ENCODE measurements around the gene INPPL1.
"Not testable (repeated sequence)": the region's sequence is repeated elsewhere in the genome, so short reads cannot be mapped to it uniquely, and the experiment has no call there.

INPPL1 gene

GRCh38 chr11:72244361-72245262 is 20.0 kb downstream of the INPPL1 start:
- no peak for DNase-seq

GRCh38 chr11:72245263-72245816 is 20.8 kb downstream of the INPPL1 start:
- no peak for DNase-seq

- DNase-seq = no peak
Observed at GRCh38 chr11:72247584-72247983, 23.0 kb downstream of the INPPL1 start.

GRCh38 chr11:72249961-72250360 is 25.4 kb downstream of the INPPL1 start:
- DNase-seq = no peak

- no peak for DNase-seq
Observed at GRCh38 chr11:72250661-72251464, 26.3 kb downstream of the INPPL1 start.

GRCh38 chr11:72251614-72252013 is 27.0 kb downstream of the INPPL1 start:
- DNase-seq = no peak

- no peak for DNase-seq
Observed at GRCh38 chr11:72253392-72253791, 28.8 kb downstream of the INPPL1 start.

- DNase-seq = no peak
Observed at GRCh38 chr11:72254299-72254993, 29.9 kb downstream of the INPPL1 start.

- DNase-seq = no peak
Observed at GRCh38 chr11:72257570-72257969, 33.0 kb downstream of the INPPL1 start.

GRCh38 chr11:72259490-72259889 is 34.9 kb downstream of the INPPL1 start:
- no peak for DNase-seq

GRCh38 chr11:72260574-72260973 is 36.0 kb downstream of the INPPL1 start:
- no peak for DNase-seq

GRCh38 chr11:72263361-72263760 is 38.8 kb downstream of the INPPL1 start:
- no peak for DNase-seq

GRCh38 chr11:72265951-72266350 is 41.4 kb downstream of the INPPL1 start:
- no peak for DNase-seq

GRCh38 chr11:72266960-72267359 is 42.4 kb downstream of the INPPL1 start:
- DNase-seq = not testable (repeated sequence)

- no peak for DNase-seq
Observed at GRCh38 chr11:72267956-72268617, 43.5 kb downstream of the INPPL1 start.

GRCh38 chr11:72271980-72272379 is 47.4 kb downstream of the INPPL1 start:
- no peak for DNase-seq

GRCh38 chr11:72274435-72274834 is 49.9 kb downstream of the INPPL1 start:
- DNase-seq = no peak

- DNase-seq = peak; percentile 72
Observed at GRCh38 chr11:72278905-72279304, 54.3 kb downstream of the INPPL1 start.

- no peak for DNase-seq
Observed at GRCh38 chr11:72280037-72280436, 55.5 kb downstream of the INPPL1 start.

GRCh38 chr11:72280726-72281315 is 56.3 kb downstream of the INPPL1 start:
- DNase-seq = no peak

GRCh38 chr11:72283947-72284346 is 59.4 kb downstream of the INPPL1 start:
- no peak for DNase-seq

GRCh38 chr11:72287293-72287692 is 62.7 kb downstream of the INPPL1 start:
- DNase-seq = no peak
